Keratinocyte (primary cell): Measurements from ENCODE around the gene PRSS21. TPM values are rescaled to one million over a fixed set of nuclear protein-coding genes. Genes with fewer than 3 reads are reported as not detected.

Experiments used
- DNase-seq: peaks from one replicate; pipeline ENCODE4 v3.0.0-alpha.2; 2011; ENCODE audit warnings: low read depth, missing footprints, low spot score
- FAIRE-seq: peaks from 2 replicates; lab custom pipeline; 2011; peaks lifted over from hg19 to GRCh38; lab: Jason Lieb, UNC
- H2AFZ ChIP-seq: 2 replicates; pipeline ENCODE4 v1.6.0; 2012; ENCODE audit warnings: low read length, control low read depth, inconsistent platforms; ENCODE audit not compliant: control insufficient read depth
- H3K27ac ChIP-seq: 2 replicates; pipeline ENCODE4 v1.5.1; 2011; ENCODE audit warnings: low read length; ENCODE audit not compliant: control insufficient read depth, insufficient read depth
- H3K27me3 ChIP-seq: 3 replicates; pipeline ENCODE4 v1.6.0; 2011; ENCODE audit warnings: low read length; ENCODE audit not compliant: control insufficient read depth, insufficient read depth; ENCODE audit errors: extremely low read depth
- H3K36me3 ChIP-seq, 2 experiments: 2 replicates in 1 of 2; 3 replicates in 1 of 2; pipeline ENCODE4 v1.5.1; 2011; ENCODE audit warnings: low read length in 2 of 2, mild to moderate bottlenecking in 1 of 2; ENCODE audit not compliant: control insufficient read depth in 2 of 2, insufficient read depth in 2 of 2; ENCODE audit errors: extremely low read depth in 1 of 2
- H3K4me1 ChIP-seq: 3 replicates; pipeline ENCODE4 v1.5.1; 2011; ENCODE audit warnings: low read length; ENCODE audit not compliant: control insufficient read depth, insufficient read depth; ENCODE audit errors: extremely low read depth
- H3K4me2 ChIP-seq: 3 replicates; pipeline ENCODE4 v1.6.0; 2011; ENCODE audit warnings: low read depth, low read length; ENCODE audit not compliant: control insufficient read depth, insufficient read depth; ENCODE audit errors: extremely low read depth
- H3K4me3 ChIP-seq, 3 experiments: fragments of 200-600 bp in 1 of 3; sonication (generic) in 1 of 3; 2 replicates in 2 of 3; 3 replicates in 1 of 3; pipeline ENCODE4 v1.5.1; 2011 to 2016; ENCODE audit warnings: low read length in 3 of 3, mild to moderate bottlenecking in 3 of 3, control low read depth in 2 of 3, inconsistent platforms in 1 of 3, low read depth in 1 of 3, mixed read lengths in 1 of 3, mixed run types in 1 of 3, moderate library complexity in 1 of 3; ENCODE audit not compliant: control insufficient read depth in 2 of 3, insufficient read depth in 2 of 3; ENCODE audit errors: extremely low read depth in 1 of 3
- H3K79me2 ChIP-seq: 2 replicates; pipeline ENCODE4 v1.6.0; 2012; ENCODE audit warnings: low read length; ENCODE audit not compliant: control insufficient read depth, insufficient read depth
- H3K9ac ChIP-seq: 3 replicates; pipeline ENCODE4 v1.6.0; 2011; ENCODE audit warnings: low read length; ENCODE audit not compliant: control insufficient read depth, insufficient read depth; ENCODE audit errors: extremely low read depth
- H3K9me1 ChIP-seq: 3 replicates; pipeline ENCODE4 v1.6.0; 2011; ENCODE audit warnings: low read length; ENCODE audit not compliant: control insufficient read depth, insufficient read depth; ENCODE audit errors: extremely low read depth
- H3K9me3 ChIP-seq: 2 replicates; pipeline ENCODE4 v1.5.1; 2012; ENCODE audit warnings: low read depth, low read length; ENCODE audit not compliant: control insufficient read depth
- H4K20me1 ChIP-seq: 3 replicates; pipeline ENCODE4 v1.6.0; 2011; ENCODE audit warnings: low read length; ENCODE audit not compliant: control insufficient read depth, insufficient read depth; ENCODE audit errors: extremely low read depth
- CTCF ChIP-seq, 3 experiments: IDR thresholded peaks in 1 of 3; conservative IDR thresholded peaks in 1 of 3; optimal IDR thresholded peaks in 1 of 3; 2 replicates in 2 of 3; 3 replicates in 1 of 3; pipeline versions ENCODE3 to v1.5.1; 2011; ENCODE audit warnings: low read length in 3 of 3, mild to moderate bottlenecking in 3 of 3, moderate library complexity in 2 of 3, control low read depth in 1 of 3, inconsistent platforms in 1 of 3; ENCODE audit not compliant: insufficient read depth in 2 of 3; ENCODE audit errors: extremely low read depth in 1 of 3
- EZH2 ChIP-seq: IDR thresholded peaks from one replicate; pipeline ENCODE4 v1.6.1; 2012; ENCODE audit warnings: inconsistent platforms, mild to moderate bottlenecking, low read length, moderate library complexity
- dilution Hi-C: fragments of 300-500 bp; cut with MboI; formaldehyde crosslinking; loops from one replicate; pipeline ENCODE4 v1.7.0; 2020; ENCODE audit warnings: low sequenced_read_pairs; ENCODE audit not compliant: extremely low pct_ligation_motif_present
- polyA plus RNA-seq, 5 experiments: library from polyadenylated mRNA; depleted of rRNA in 3 of 5; stranded (reverse) in 3 of 5; stranded (forward) in 1 of 5; unstranded in 1 of 5; fragments of >200 nt; gene quantifications; 1 replicate in 1 of 5; 2 replicates in 3 of 5; 3 replicates in 1 of 5; pipeline versions ENCODE4 v1.2.1 to v1.2.3, GENCODE V29; 2011 to 2012; ENCODE audit warnings: missing spikeins in 2 of 5, low read depth in 1 of 5, low replicate concordance in 1 of 5

The PRSS21 gene
- polyA plus RNA-seq, 1 donor (not counting 4 experiments of a cell fraction or from before 2014, with no cell fraction given): 0.52 TPM

- no peak overlapping the region for H3K4me2 ChIP-seq
- H3K9me3 ChIP-seq: no peaks in the 10 kb centered on the region
- peaks cover 22% of the 10 kb centered on the region for H3K4me1 ChIP-seq
- H3K79me2 ChIP-seq: peaks cover 37% of the 10 kb centered on the region
- dilution Hi-C loops: no loop called here
- DNase-seq (no peak), FAIRE-seq (no peak)
- TF ChIP-seq CTCF (optimal IDR thresholded peaks at IDR 0.05 in 1 of 3, IDR thresholded peaks at IDR 0.05 in 1 of 3, conservative IDR thresholded peaks at IDR 0.05 in 1 of 3; ENCODE audit: extremely low read depth in 1 of 3, insufficient read depth in 2 of 3, low read length in 3 of 3): no peak
- H3K9me1 ChIP-seq: no peaks in the 10 kb centered on the region
- no peak overlapping the region for H3K27ac ChIP-seq
- H3K4me3 ChIP-seq: no peak overlapping the region
- H2AFZ ChIP-seq: no peak overlapping the region
- H3K9ac ChIP-seq: no peak overlapping the region
- H3K27me3 ChIP-seq: no peaks in the 10 kb centered on the region
- peaks cover 8% of the 10 kb centered on the region for H4K20me1 ChIP-seq
- peaks cover 39 to 41% of the 10 kb centered on the region in 2 experiments for H3K36me3 ChIP-seq
Observed at GRCh38 chr16:2774161-2774891, 42.7 kb upstream of the PRSS21 start.

GRCh38 chr16:2775131-2775716 lies 41.8 kb upstream of the PRSS21 start:
- DNase-seq (no peak), FAIRE-seq (no peak)
- Histone ChIP-seq H3K9ac (no peak overlapping the region), H3K4me1 (peaks cover 16% of the 10 kb centered on the region), H3K27me3 (no peaks in the 10 kb centered on the region), H3K4me2 (peak overlapping the region; percentile 97), H3K36me3 (peaks cover 31 to 32% of the 10 kb centered on the region in 2 experiments), H3K4me3 (no peak overlapping the region), H3K9me3 (no peaks in the 10 kb centered on the region), H4K20me1 (peaks cover 4% of the 10 kb centered on the region), H3K79me2 (peaks cover 34% of the 10 kb centered on the region), H3K9me1 (no peaks in the 10 kb centered on the region), H2AFZ (no peak overlapping the region), H3K27ac (no peak overlapping the region)
- dilution Hi-C loops: no loop called here
- TF ChIP-seq CTCF (optimal IDR thresholded peaks at IDR 0.05 in 1 of 3, IDR thresholded peaks at IDR 0.05 in 1 of 3, conservative IDR thresholded peaks at IDR 0.05 in 1 of 3; ENCODE audit: extremely low read depth in 1 of 3, insufficient read depth in 2 of 3, low read length in 3 of 3): no peak
- no peak for TF ChIP-seq EZH2
